HUES6 (cell line): ENCODE results near the gene CHST4.
"Not testable (repeated sequence)": the region's sequence is repeated elsewhere in the genome, so short reads cannot be mapped to it uniquely, and the experiment has no call there.

Source experiments
- H3K27ac ChIP-seq: 2 replicates; pipeline ENCODE4 v1.7.0; 2013; ENCODE audit warnings: low read depth, mild to moderate bottlenecking, low read length, inconsistent platforms
- H3K27me3 ChIP-seq: 2 replicates; pipeline ENCODE4 v1.6.1; 2013; ENCODE audit warnings: low read length; ENCODE audit not compliant: control insufficient read depth, insufficient read depth
- H3K36me3 ChIP-seq: 2 replicates; pipeline ENCODE4 v1.6.1; 2013; ENCODE audit warnings: low read length; ENCODE audit not compliant: control insufficient read depth, insufficient read depth
- H3K4me1 ChIP-seq: 2 replicates; pipeline ENCODE4 v1.6.1; 2013; ENCODE audit warnings: low read length; ENCODE audit not compliant: control insufficient read depth, insufficient read depth
- H3K4me3 ChIP-seq: 2 replicates; pipeline ENCODE4 v1.5.1; 2013; ENCODE audit warnings: low read depth, low read length
- H3K9ac ChIP-seq: one replicate; pipeline ENCODE4 v1.6.1; 2013; ENCODE audit warnings: mild to moderate bottlenecking, low read length
- H3K9me3 ChIP-seq: 2 replicates; pipeline ENCODE4 v1.6.1; 2013; ENCODE audit warnings: low read depth, low read length; ENCODE audit not compliant: control insufficient read depth, insufficient read depth

CHST4 gene

GRCh38 chr16:71569621-71570020, 43.4 kb downstream of the CHST4 start:
- Histone ChIP-seq H3K4me3 (no peak overlapping the region), H3K4me1 (no peaks in the 10 kb centered on the region), H3K27ac (no peak overlapping the region), H3K36me3 (no peaks in the 10 kb centered on the region), H3K9me3 (no peaks in the 10 kb centered on the region), H3K27me3 (no peaks in the 10 kb centered on the region), H3K9ac (no peak overlapping the region)

GRCh38 chr16:71570144-71570543, 43.9 kb downstream of the CHST4 start:
- no peaks in the 10 kb centered on the region for H3K36me3 ChIP-seq
- no peak overlapping the region for H3K9ac ChIP-seq
- no peaks in the 10 kb centered on the region for H3K4me1 ChIP-seq
- no peaks in the 10 kb centered on the region for H3K27me3 ChIP-seq
- H3K9me3 ChIP-seq: no peaks in the 10 kb centered on the region
- H3K27ac ChIP-seq: no peak overlapping the region
- H3K4me3 ChIP-seq: no peak overlapping the region

- no peak overlapping the region for H3K27ac ChIP-seq
- no peaks in the 10 kb centered on the region for H3K9me3 ChIP-seq
- no peak overlapping the region for H3K4me3 ChIP-seq
- H3K36me3 ChIP-seq: no peaks in the 10 kb centered on the region
- no peak overlapping the region for H3K9ac ChIP-seq
- no peaks in the 10 kb centered on the region for H3K4me1 ChIP-seq
- H3K27me3 ChIP-seq: peaks cover 6% of the 10 kb centered on the region; the same call in 1 of the 2 replicates
Measured at GRCh38 chr16:71572497-71573116, 46.4 kb downstream of the CHST4 start.

GRCh38 chr16:71573387-71574094, 47.3 kb downstream of the CHST4 start:
- Histone ChIP-seq H3K4me1 (no peaks in the 10 kb centered on the region), H3K36me3 (no peaks in the 10 kb centered on the region), H3K27ac (no peak overlapping the region), H3K4me3 (no peak overlapping the region), H3K9me3 (no peaks in the 10 kb centered on the region), H3K27me3 (peaks cover 6% of the 10 kb centered on the region; the same call in 1 of the 2 replicates), H3K9ac (no peak overlapping the region)

- no peaks in the 10 kb centered on the region for H3K36me3 ChIP-seq
- H3K27ac ChIP-seq: no peak overlapping the region
- H3K27me3 ChIP-seq: peaks cover 6% of the 10 kb centered on the region; the same call in 1 of the 2 replicates
- no peak overlapping the region for H3K9ac ChIP-seq
- H3K4me3 ChIP-seq: no peak overlapping the region
- no peaks in the 10 kb centered on the region for H3K4me1 ChIP-seq
- H3K9me3 ChIP-seq: no peaks in the 10 kb centered on the region
Measured at GRCh38 chr16:71574702-71575101, 48.5 kb downstream of the CHST4 start.

- H3K27ac ChIP-seq: no peak within 1 kb of the TSS
- H3K9ac ChIP-seq: no peak within 1 kb of the TSS
- no peaks in the 10 kb centered on the region for H3K9me3 ChIP-seq
- H3K36me3 ChIP-seq: no peaks in the 10 kb centered on the region
- H3K4me3 ChIP-seq: no peak within 1 kb of the TSS
- peaks cover 6% of the 10 kb centered on the region; the same call in 1 of the 2 replicates for H3K27me3 ChIP-seq
- H3K4me1 ChIP-seq: no peaks in the 10 kb centered on the region
Measured at GRCh38 chr16:71576971-71577370, 50.7 kb downstream of the CHST4 start, which contains the start of gene TAT. TSS of gene TAT (minus strand) at chr16:71577092. CDS start at chr16:71576415, 677 bp downstream.

GRCh38 chr16:71582553-71582848, 56.3 kb downstream of the CHST4 start:
- H3K27ac ChIP-seq, H3K4me3 ChIP-seq, H3K27me3 ChIP-seq, H3K9ac ChIP-seq, H3K4me1 ChIP-seq, H3K36me3 ChIP-seq, H3K9me3 ChIP-seq: not testable (repeated sequence)

GRCh38 chr16:71584543-71585317, 58.5 kb downstream of the CHST4 start:
- H3K4me3 ChIP-seq: no peak overlapping the region
- H3K9ac ChIP-seq: no peak overlapping the region
- H3K4me1 ChIP-seq: no peaks in the 10 kb centered on the region
- H3K36me3 ChIP-seq: no peaks in the 10 kb centered on the region
- 0 out of 2 replicates have a peak, but pooled peaks cover 4% of the 10 kb centered on the region for H3K27me3 ChIP-seq
- no peak overlapping the region for H3K27ac ChIP-seq
- no peaks in the 10 kb centered on the region for H3K9me3 ChIP-seq

GRCh38 chr16:71585318-71585703, 59.1 kb downstream of the CHST4 start:
- Histone ChIP-seq H3K27me3 (0 out of 2 replicates have a peak, but pooled peaks cover 4% of the 10 kb centered on the region), H3K9ac (no peak overlapping the region), H3K9me3 (no peaks in the 10 kb centered on the region), H3K4me1 (no peaks in the 10 kb centered on the region), H3K36me3 (no peaks in the 10 kb centered on the region), H3K4me3 (no peak overlapping the region), H3K27ac (no peak overlapping the region)
